BE2C (cell line): ENCODE measurements around the gene NPEPPS.
A peak's percentile ranks its signal among the peaks of the same experiment; 100 is the strongest.

Source experiments
- DNase-seq: peaks from one replicate; pipeline ENCODE4 v3.0.0-alpha.2; 2020
- H3K27me3 ChIP-seq: fragments of 250-450 bp; sonication (Bioruptor Pico); 2 replicates; pipeline ENCODE4 v1.5.1; 2020; ENCODE audit warnings: mild to moderate bottlenecking
- H3K36me3 ChIP-seq: fragments of 250-450 bp; sonication (Bioruptor Pico); 2 replicates; pipeline ENCODE4 v1.5.1; 2020; ENCODE audit warnings: mild to moderate bottlenecking
- H3K4me1 ChIP-seq: fragments of 250-450 bp; sonication (Bioruptor Pico); 2 replicates; pipeline ENCODE4 v1.5.1; 2020
- H3K4me3 ChIP-seq: 2 replicates; pipeline ENCODE4 v1.5.1; 2011; ENCODE audit warnings: low read depth, low read length
- H3K9me3 ChIP-seq: fragments of 250-450 bp; sonication (Bioruptor Pico); 2 replicates; pipeline ENCODE4 v1.5.1; 2020
- CTCF ChIP-seq: IDR thresholded peaks from 2 replicates; pipeline ENCODE4 v1.5.1; 2012; ENCODE audit warnings: mild to moderate bottlenecking, low read depth, low read length

The NPEPPS gene

GRCh38 chr17:47615766-47616424 lies 85.0 kb downstream of the NPEPPS start:
- H3K4me1 ChIP-seq = no peaks in the 10 kb centered on the region

GRCh38 chr17:47618410-47618809 lies 87.5 kb downstream of the NPEPPS start:
- Histone ChIP-seq H3K36me3 (peaks cover 41% of the 10 kb centered on the region), H3K4me1 (no peaks in the 10 kb centered on the region), H3K4me3 (no peak overlapping the region), H3K9me3 (no peaks in the 10 kb centered on the region), H3K27me3 (no peaks in the 10 kb centered on the region)
- peak; percentile 50 for TF ChIP-seq CTCF
- no peak for DNase-seq

More at GRCh38 chr17:47615766-47616424, 85.0 kb downstream of the NPEPPS start:
- no peak overlapping the region for H3K4me3 ChIP-seq
- no peaks in the 10 kb centered on the region for H3K9me3 ChIP-seq
- peak; percentile 64 for TF ChIP-seq CTCF
- peaks cover 34% of the 10 kb centered on the region for H3K36me3 ChIP-seq
- H3K27me3 ChIP-seq = no peaks in the 10 kb centered on the region
- DNase-seq = no peak

DNA sequence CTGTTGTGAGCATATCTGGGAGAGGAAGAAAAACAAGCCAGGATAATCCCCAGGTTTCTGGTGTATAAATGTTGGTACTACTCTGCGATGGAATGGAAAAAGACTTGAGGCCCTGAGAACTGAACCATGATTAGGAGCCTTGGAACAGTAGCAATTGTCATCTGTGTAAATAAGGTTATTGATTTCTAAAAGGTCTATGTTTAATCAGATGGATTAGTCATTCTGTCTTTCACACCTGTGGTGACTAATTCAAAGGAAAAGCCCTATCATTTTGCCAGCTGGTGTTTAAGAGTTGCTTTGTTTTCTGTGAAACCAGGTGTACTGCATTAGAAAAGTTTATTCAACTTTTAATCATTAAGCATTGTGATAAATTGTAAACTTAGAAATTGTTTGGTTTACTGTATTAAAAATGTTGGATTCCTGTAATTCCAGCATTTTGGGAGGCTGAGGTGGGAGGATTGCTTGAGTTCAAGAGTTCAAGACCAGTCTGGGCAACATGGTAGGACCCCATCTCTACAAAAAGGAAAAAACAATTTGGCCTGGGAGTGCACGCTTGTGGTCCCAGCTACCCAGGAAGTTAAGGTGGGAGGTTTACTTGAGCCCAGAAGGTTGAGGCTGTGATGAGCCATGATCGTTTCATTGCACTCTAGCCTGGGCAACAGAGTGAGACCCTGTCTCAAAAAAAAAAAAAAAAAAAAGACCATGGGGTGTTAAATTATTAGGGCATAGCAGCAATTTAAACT lies 89.8 kb downstream of the NPEPPS start:
- no peak overlapping the region for H3K4me3 ChIP-seq
- no peaks in the 10 kb centered on the region for H3K9me3 ChIP-seq
- no peaks in the 10 kb centered on the region for H3K4me1 ChIP-seq
- no peaks in the 10 kb centered on the region for H3K27me3 ChIP-seq
- no peak for DNase-seq
- peaks cover 46% of the 10 kb centered on the region for H3K36me3 ChIP-seq
- TF ChIP-seq CTCF = no peak

GRCh38 chr17:47621293-47622179 lies 90.6 kb downstream of the NPEPPS start:
- DNase-seq = no peak
- no peaks in the 10 kb centered on the region for H3K9me3 ChIP-seq
- peaks cover 46% of the 10 kb centered on the region for H3K36me3 ChIP-seq
- no peak overlapping the region for H3K4me3 ChIP-seq
- no peaks in the 10 kb centered on the region for H3K27me3 ChIP-seq
- H3K4me1 ChIP-seq = no peaks in the 10 kb centered on the region
- no peak for TF ChIP-seq CTCF

DNA sequence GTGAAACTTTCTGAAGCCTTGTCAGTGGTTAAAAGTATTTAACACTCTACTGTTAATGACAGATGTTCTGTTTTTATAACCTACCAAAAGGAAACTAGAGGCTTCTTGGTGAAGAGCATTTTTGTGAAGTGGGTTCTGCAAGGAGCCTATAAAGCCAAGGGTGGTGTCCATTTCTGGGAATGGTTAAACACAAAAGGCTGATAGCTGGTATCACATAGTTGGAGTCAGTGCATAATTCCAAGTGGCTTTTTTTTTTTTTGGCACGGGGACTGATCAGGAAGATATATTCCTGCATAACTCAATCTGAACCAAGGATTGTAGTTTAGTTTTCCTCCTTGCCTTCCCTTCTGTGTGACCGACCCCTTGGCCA lies 91.3 kb downstream of the NPEPPS start:
- Histone ChIP-seq H3K27me3 (no peaks in the 10 kb centered on the region), H3K9me3 (no peaks in the 10 kb centered on the region), H3K4me3 (no peak overlapping the region), H3K4me1 (no peaks in the 10 kb centered on the region), H3K36me3 (peaks cover 45% of the 10 kb centered on the region)
- TF ChIP-seq CTCF = no peak
- DNase-seq = no peak

DNA sequence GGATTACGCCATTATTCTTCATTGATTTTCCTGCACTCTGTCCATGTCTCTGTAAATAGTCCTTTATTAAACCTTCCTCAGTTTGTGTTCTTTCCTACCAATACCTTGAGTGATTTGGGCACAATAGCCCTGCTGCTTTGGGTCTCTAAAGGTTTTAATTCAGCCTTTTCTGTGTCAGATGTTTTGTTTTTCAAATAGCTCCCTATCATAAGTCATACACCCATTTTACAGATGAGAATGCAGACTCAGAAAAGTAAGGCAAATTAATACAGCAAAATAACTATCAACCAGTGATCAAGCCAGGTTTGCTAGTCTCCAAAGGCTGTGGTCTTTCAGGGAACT lies 93.8 kb downstream of the NPEPPS start:
- no peak for DNase-seq
- Histone ChIP-seq H3K9me3 (no peaks in the 10 kb centered on the region), H3K4me3 (no peak overlapping the region), H3K4me1 (no peaks in the 10 kb centered on the region), H3K36me3 (peaks cover 28% of the 10 kb centered on the region), H3K27me3 (no peaks in the 10 kb centered on the region)
- no peak for TF ChIP-seq CTCF
